Body of pancreas (tissue), 4 donors: Measurements from ENCODE around the gene NPIPB9. TPM values are rescaled to one million over a fixed set of nuclear protein-coding genes. Genes with fewer than 3 reads are reported as not detected.
"Not testable (repeated sequence)": the region's sequence is repeated elsewhere in the genome, so short reads cannot be mapped to it uniquely, and the experiment has no call there.

Experiments
- ATAC-seq: fragments of 150-250 bp; one replicate; pipeline ENCODE4 v1.9.1; 2016
- DNase-seq, 4 donors: peaks; one replicate each; pipeline ENCODE4 v3.0.0-alpha.2; 2019
- H3K27ac ChIP-seq, 4 donors: fragments of 200-600 bp; sonication (generic); 1 replicate in 3 of 4; 2 replicates in 1 of 4; pipeline versions ENCODE4 v1.5.1 to v1.6.1; 2016 to 2019; ENCODE audit warnings: mild to moderate bottlenecking in 1 of 4, mixed read lengths in 1 of 4, moderate library complexity in 1 of 4
- H3K27me3 ChIP-seq, 2 donors: fragments of 200-600 bp; sonication (generic); one replicate each; pipeline ENCODE4 v1.6.0; 2016; ENCODE audit warnings: mild to moderate bottlenecking in 1 of 2
- H3K36me3 ChIP-seq, 2 donors: fragments of 200-600 bp; sonication (generic); replicated peaks in 1 of 2; 2 replicates each; pipeline ENCODE4 v1.5.1; 2016; ENCODE audit warnings: low read depth in 2 of 2; ENCODE audit not compliant: insufficient read depth in 1 of 2
- H3K4me1 ChIP-seq: fragments of 200-600 bp; sonication (generic); one replicate; pipeline ENCODE4 v1.6.0; 2016
- H3K4me3 ChIP-seq, 2 donors: fragments of 200-600 bp; sonication (generic); 1 replicate in 1 of 2; 2 replicates in 1 of 2; pipeline ENCODE4 v1.5.1; 2016 to 2019
- H3K9me3 ChIP-seq, 3 donors: fragments of 200-600 bp; sonication (generic); 1 replicate in 2 of 3; 2 replicates in 1 of 3; pipeline ENCODE4 v1.5.1; 2016
- POLR2A ChIP-seq, 3 donors: fragments of 450-650 bp; IDR thresholded peaks; one replicate each; pipeline ENCODE4 v1.6.1; 2016; ENCODE audit warnings: antibody characterized with exemption in 3 of 3, mild to moderate bottlenecking in 2 of 3
- WGBS, 2 donors: methylation state at CpG; one replicate each; pipeline ENCODE4 v1.1.5; 2017; 5-methylcytosine and 5-hydroxymethylcytosine counted together
- intact Hi-C: fragments of 100-400 bp; cut with DNase I; formaldehyde crosslinking; loops from one replicate; pipeline ENCODE4 v1.15.1; 2023
- total RNA-seq, 2 donors: library from RNA; depleted of rRNA; stranded (reverse); fragments of >200 nt; gene quantifications; one replicate each; pipeline ENCODE4 v1.1.0, GENCODE V29; 2016
- TF ChIP-seq, protein P1 (sequence below), 7 experiments: fragments of 450-650 bp in 4 of 7; fragments of 200-600 bp in 3 of 7; sonication (generic) in 3 of 7; IDR thresholded peaks; one replicate each; pipeline ENCODE4 v1.5.1; 2016 to 2019; ENCODE audit warnings: antibody characterized with exemption in 7 of 7

NPIPB9 gene
- total RNA-seq, 2 donors from 2014 or later: 6.7 TPM; not detected in 1

DNA sequence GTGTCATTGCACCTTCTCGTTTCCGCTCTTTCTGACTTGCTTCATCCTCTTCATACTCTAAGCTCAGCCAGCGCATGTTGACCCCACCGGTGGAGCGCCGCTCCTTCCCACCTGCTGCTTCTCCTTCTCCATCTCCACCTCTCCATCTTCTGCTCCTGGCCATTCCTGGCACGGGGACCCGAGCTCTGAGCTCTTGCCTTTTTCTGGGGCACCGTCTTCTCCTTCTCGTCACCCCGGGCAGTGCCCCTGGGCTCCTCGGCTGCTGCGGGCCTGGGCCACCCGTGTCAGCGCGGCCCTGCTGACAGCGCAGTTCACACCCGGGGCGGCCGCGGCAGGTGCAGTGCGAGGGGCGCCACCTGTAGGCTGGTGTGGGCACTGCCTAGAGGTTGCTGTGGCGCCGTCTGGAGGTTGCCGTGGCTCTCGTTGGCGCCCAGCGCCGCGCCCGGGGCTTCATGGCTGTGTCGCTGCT, 1.6 kb upstream of the NPIPB9 start:
- ATAC-seq (peak; percentile 98), DNase-seq (peak in 3 of 4 donors; percentile 7 to 65 (median 41))
- H3K27ac ChIP-seq, H3K36me3 ChIP-seq, H3K4me3 ChIP-seq, H3K27me3 ChIP-seq, H3K9me3 ChIP-seq, intact Hi-C loops, H3K4me1 ChIP-seq: not testable (repeated sequence)
- WGBS, 2 donors: 13 to 28% methylated on average over 12 to 21 of the region's 33 CpGs

DNA sequence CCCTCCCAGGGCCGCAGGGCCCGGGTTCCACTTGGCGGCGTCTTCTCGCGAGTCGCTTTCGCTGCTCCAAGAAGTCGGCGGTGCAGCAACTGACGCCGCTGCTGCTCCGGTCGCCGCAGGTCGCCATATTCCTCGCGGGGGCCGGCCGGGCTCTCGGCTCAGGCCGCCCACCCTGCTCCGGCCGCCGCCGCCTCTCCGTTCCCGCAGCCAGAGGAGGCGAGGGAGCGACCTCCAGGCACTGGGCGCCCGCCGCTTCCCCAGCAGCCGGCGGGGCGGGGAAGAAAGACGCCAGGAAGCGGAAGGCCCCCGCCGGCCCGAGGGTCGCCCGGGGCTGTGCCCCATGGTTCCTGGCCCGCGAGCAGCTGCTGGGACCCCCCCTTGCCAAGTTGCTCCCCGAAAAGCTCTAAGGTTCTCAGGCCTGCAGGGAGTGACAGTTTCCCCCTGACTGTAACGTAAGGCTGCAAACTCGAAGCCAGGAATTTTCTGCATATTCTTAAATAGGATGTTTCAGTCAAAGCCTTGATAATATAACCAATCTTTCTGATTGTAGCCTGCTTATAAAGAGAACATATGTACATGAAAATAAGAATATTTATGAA, 1.0 kb upstream of the NPIPB9 start:
- H3K27ac ChIP-seq, DNase-seq, H3K9me3 ChIP-seq, H3K36me3 ChIP-seq, intact Hi-C loops, H3K4me3 ChIP-seq, H3K27me3 ChIP-seq, H3K4me1 ChIP-seq: not testable (repeated sequence)
- peak; percentile 68 for ATAC-seq
- no CpG with 5 or more reads among the region's 48 CpGs for WGBS, 2 donors

DNA sequence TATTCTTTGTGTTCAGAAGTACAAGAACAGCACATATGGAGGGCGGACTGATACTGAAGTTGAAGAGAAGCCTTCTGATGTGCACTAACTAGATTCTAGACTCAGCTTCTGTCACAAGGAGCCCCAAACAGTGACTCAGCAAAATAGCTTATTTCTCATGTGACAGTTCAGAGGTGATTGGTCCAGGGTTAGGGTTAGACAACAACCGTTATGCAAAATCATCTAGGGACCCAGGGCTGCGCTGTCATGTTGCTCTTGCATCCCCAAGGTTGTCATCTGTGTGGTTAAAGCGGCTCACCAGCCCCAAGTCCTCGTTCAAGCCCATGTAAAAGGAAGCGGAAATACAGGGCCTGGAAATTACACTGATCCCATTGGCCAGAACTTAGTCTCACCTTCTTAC, 30.1 kb downstream of the NPIPB9 start:
- H3K4me3 ChIP-seq, H3K27ac ChIP-seq, H3K27me3 ChIP-seq, intact Hi-C loops, H3K9me3 ChIP-seq, H3K4me1 ChIP-seq, H3K36me3 ChIP-seq, ATAC-seq, DNase-seq: not testable (repeated sequence)
- no CpG with 5 or more reads among the region's 6 CpGs for WGBS, 2 donors

- H3K36me3 ChIP-seq, H3K4me3 ChIP-seq, intact Hi-C loops, ATAC-seq, H3K4me1 ChIP-seq, DNase-seq, H3K27me3 ChIP-seq, H3K9me3 ChIP-seq, H3K27ac ChIP-seq: not testable (repeated sequence)
- WGBS, 2 donors: no CpG with 5 or more reads among the region's 4 CpGs
Measured at GRCh38 chr16:28782357-28782756, 30.8 kb downstream of the NPIPB9 start.

- 54% methylated on average over 3 of the region's 13 CpGs; no CpG with 5 or more reads in 1 of the 2 donors for WGBS, 2 donors
- H3K27ac ChIP-seq, H3K4me1 ChIP-seq, intact Hi-C loops, H3K27me3 ChIP-seq, H3K36me3 ChIP-seq, H3K9me3 ChIP-seq, H3K4me3 ChIP-seq: not testable (repeated sequence)
- peak; percentile 91 for ATAC-seq
- TF ChIP-seq, protein P1, sequence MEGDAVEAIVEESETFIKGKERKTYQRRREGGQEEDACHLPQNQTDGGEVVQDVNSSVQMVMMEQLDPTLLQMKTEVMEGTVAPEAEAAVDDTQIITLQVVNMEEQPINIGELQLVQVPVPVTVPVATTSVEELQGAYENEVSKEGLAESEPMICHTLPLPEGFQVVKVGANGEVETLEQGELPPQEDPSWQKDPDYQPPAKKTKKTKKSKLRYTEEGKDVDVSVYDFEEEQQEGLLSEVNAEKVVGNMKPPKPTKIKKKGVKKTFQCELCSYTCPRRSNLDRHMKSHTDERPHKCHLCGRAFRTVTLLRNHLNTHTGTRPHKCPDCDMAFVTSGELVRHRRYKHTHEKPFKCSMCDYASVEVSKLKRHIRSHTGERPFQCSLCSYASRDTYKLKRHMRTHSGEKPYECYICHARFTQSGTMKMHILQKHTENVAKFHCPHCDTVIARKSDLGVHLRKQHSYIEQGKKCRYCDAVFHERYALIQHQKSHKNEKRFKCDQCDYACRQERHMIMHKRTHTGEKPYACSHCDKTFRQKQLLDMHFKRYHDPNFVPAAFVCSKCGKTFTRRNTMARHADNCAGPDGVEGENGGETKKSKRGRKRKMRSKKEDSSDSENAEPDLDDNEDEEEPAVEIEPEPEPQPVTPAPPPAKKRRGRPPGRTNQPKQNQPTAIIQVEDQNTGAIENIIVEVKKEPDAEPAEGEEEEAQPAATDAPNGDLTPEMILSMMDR (IDR thresholded peaks at IDR 0.05): peak in 6 of 7 experiments; percentile 33 to 64 (median 42)
- peak; percentile 61 to 86 (median 79) for DNase-seq
Measured at GRCh38 chr16:28802235-28803019, 50.8 kb downstream of the NPIPB9 start.

- DNase-seq, H3K4me3 ChIP-seq, intact Hi-C loops, H3K9me3 ChIP-seq, H3K27me3 ChIP-seq, H3K36me3 ChIP-seq, H3K27ac ChIP-seq, H3K4me1 ChIP-seq: not testable (repeated sequence)
- WGBS, 2 donors: no CpG with 5 or more reads among the region's 11 CpGs
- peak; percentile 68 for ATAC-seq
Measured at GRCh38 chr16:28807445-28808120, 56.0 kb downstream of the NPIPB9 start.

DNA sequence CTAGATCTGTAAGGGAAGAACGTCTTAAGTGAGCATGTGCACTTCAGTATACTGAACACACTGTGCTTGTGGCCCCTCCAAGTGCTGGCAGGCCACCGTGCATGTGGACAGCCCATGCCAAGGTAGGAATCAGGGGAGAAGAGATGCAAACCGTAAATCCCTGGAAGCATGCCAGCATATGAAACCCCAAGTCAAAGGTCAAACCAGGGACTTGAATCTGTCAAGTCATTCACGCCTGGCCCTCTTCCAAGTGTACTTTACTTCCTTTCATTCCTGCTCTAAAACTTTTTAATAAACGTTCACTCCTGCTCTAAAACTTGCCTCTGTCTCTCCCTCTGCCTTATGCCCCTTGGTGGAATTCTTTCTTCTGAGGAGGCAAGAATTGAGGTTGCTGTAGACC, 68.4 kb downstream of the NPIPB9 start:
- no peak overlapping the region for H3K27ac ChIP-seq

GRCh38 chr16:28820546-28820945, 69.0 kb downstream of the NPIPB9 start:
- H3K27me3 ChIP-seq, intact Hi-C loops, H3K27ac ChIP-seq, H3K4me3 ChIP-seq, H3K9me3 ChIP-seq, ATAC-seq, H3K36me3 ChIP-seq, DNase-seq: not testable (repeated sequence)
- H3K4me1 ChIP-seq: peaks cover 20% of the 10 kb centered on the region
- WGBS, 2 donors: 94 to 95% methylated on average over 8 to 13 of the region's 13 CpGs

More for the DNA sequence above, 68.4 kb downstream of the NPIPB9 start:
- H3K4me3 ChIP-seq: no peak overlapping the region
- H3K4me1 ChIP-seq: peaks cover 15% of the 10 kb centered on the region
- ATAC-seq (no peak), DNase-seq (no peak)
- no peaks in the 10 kb centered on the region for H3K36me3 ChIP-seq
- WGBS, 2 donors: 69 to 81% methylated on average over 5 of the region's 5 CpGs
- TF ChIP-seq, protein P1 (IDR thresholded peaks at IDR 0.05): no peak
- no peak for TF ChIP-seq POLR2A (IDR thresholded peaks at IDR 0.05)
- H3K27me3 ChIP-seq: no peaks in the 10 kb centered on the region
- H3K9me3 ChIP-seq: no peaks in the 10 kb centered on the region
- intact Hi-C loops: no loop called here
